ENCODE measurements around the gene GOLPH3.

GOLPH3 gene

GRCh38 chr5:32172186-32172911, 1.8 kb downstream of the GOLPH3 start (continued):
- TF ChIP-seq REST (tag by site-specific recombination; IDR thresholded peaks at IDR 0.05) (0 out of 2 replicates have a peak, but pooled peaks have one; percentile 13), GLI4 (tag by site-specific recombination; IDR thresholded peaks at IDR 0.05) (peak; percentile 55; the same call in 1 of the 2 replicates), ZSCAN4 (tag by site-specific recombination; IDR thresholded peaks at IDR 0.05) (peak; percentile 24; the same call in 1 of the 2 replicates), ZNF324 (tag by site-specific recombination; IDR thresholded peaks at IDR 0.05) (peak; percentile 56; the same call in 1 of the 2 replicates), ZSCAN23 (tag by site-specific recombination; IDR thresholded peaks at IDR 0.05) (0 out of 2 replicates have a peak, but pooled peaks have one; percentile 40), YY1 (tag by site-specific recombination; IDR thresholded peaks at IDR 0.05) (peak; percentile 60; the same call in 1 of the 2 replicates), ZEB2 (tag by site-specific recombination; IDR thresholded peaks at IDR 0.05) (peak; percentile 68), ZNF610 (tag by site-specific recombination; IDR thresholded peaks at IDR 0.05; ENCODE audit: borderline replicate concordance) (0 out of 2 replicates have a peak, but pooled peaks have one; percentile 22), ZFP69B (tag by site-specific recombination; IDR thresholded peaks at IDR 0.05) (peak; percentile 42; the same call in 1 of the 2 replicates), SP7 (tag by site-specific recombination; IDR thresholded peaks at IDR 0.05) (peak; percentile 56; the same call in 1 of the 2 replicates), ZBTB26 (tag by site-specific recombination; optimal IDR thresholded peaks at IDR 0.05) (peak; percentile 37), ZNF626 (tag by site-specific recombination; IDR thresholded peaks at IDR 0.05) (0 out of 2 replicates have a peak, but pooled peaks have one; percentile 42), ZNF335 (tag by site-specific recombination; conservative IDR thresholded peaks at IDR 0.05) (peak; percentile 81), YY2 (tag by site-specific recombination; IDR thresholded peaks at IDR 0.05) (peak; percentile 57; the same call in 1 of the 2 replicates), ZBTB17 (tag by site-specific recombination; IDR thresholded peaks at IDR 0.05) (peak; percentile 95), ZNF2 (tag by site-specific recombination; IDR thresholded peaks at IDR 0.05) (peak; percentile 79), PRDM10 (tag by site-specific recombination; IDR thresholded peaks at IDR 0.05) (peak; percentile 29; the same call in 1 of the 2 replicates), ZNF580 (tag by site-specific recombination; IDR thresholded peaks at IDR 0.05) (0 out of 2 replicates have a peak, but pooled peaks have one; percentile 61)
